ENCODE results near the gene PRR19. TPM values are rescaled to one million over a fixed set of nuclear protein-coding genes. Genes with fewer than 3 reads are reported as not detected.

PRR19 gene
- total and polyA plus RNA-seq, 2 donors (not counting 1 experiment from before 2014, with no cell fraction given): 0.39 to 0.54 TPM

GRCh38 chr19:42285541-42285941, 16.4 kb upstream of the PRR19 start:
- H3K4me2 ChIP-seq (replicated peaks; ENCODE audit: low read depth, low read length, poor library complexity, severe bottlenecking): peak overlapping the region; percentile 100
- peaks cover 18% of the 10 kb centered on the region for H3K79me2 ChIP-seq (ENCODE audit: control insufficient read depth, insufficient read depth, low read length)
- no peaks in the 10 kb centered on the region for H3K27me3 Mint-ChIP-seq
- H4K20me1 ChIP-seq (ENCODE audit: control insufficient read depth, insufficient read depth, low read length, poor library complexity, severe bottlenecking): peaks cover 36% of the 10 kb centered on the region
- H3K9me3 ChIP-seq (ENCODE audit: control extremely low read depth in 1 of 3, control insufficient read depth in 2 of 3, insufficient read depth in 1 of 3, low read length in 2 of 3): no peaks in the 10 kb centered on the region
- peak overlapping the region in 4 of 5 experiments; percentile 49 to 72 (median 67) for H3K4me3 ChIP-seq (ENCODE audit: control extremely low read depth in 1 of 5, extremely low read depth in 1 of 5, insufficient read depth in 1 of 5, low read depth in 2 of 5, low read length in 4 of 5)
- intact Hi-C loops (cut with micrococcal nuclease): no loop called here
- H2AFZ ChIP-seq (ENCODE audit: insufficient read depth, low read depth, low read length, poor library complexity, severe bottlenecking): no peak overlapping the region
- no peak for TF ChIP-seq EZH2 (IDR thresholded peaks at IDR 0.05; ENCODE audit: borderline replicate concordance, insufficient read depth, low read depth, low read length, poor library complexity, severe bottlenecking)
- no peak for TF ChIP-seq CTCF (IDR thresholded peaks at IDR 0.05)
- H3K27me3 ChIP-seq (replicated peaks in 1 of 4; ENCODE audit: control extremely low read depth in 1 of 4, control insufficient read depth in 3 of 4, insufficient read depth in 4 of 4, low read length in 3 of 4): no peaks in the 10 kb centered on the region
- H3K9ac ChIP-seq (ENCODE audit: low read length): peak overlapping the region; percentile 74
- peaks cover 1 to 38% of the 10 kb centered on the region in 2 experiments for H3K36me3 ChIP-seq (replicated peaks in 1 of 2; ENCODE audit: control extremely low read depth in 1 of 2, control insufficient read depth in 1 of 2, extremely low read depth in 1 of 2, insufficient read depth in 2 of 2, low read length in 1 of 2)
- H3K27ac ChIP-seq (ENCODE audit: low read length in 2 of 2): peak overlapping the region; percentile 32 to 51
- H3K27ac Mint-ChIP-seq: peak overlapping the region; percentile 93
- H3K4me1 ChIP-seq (ENCODE audit: control insufficient read depth in 2 of 2, insufficient read depth in 2 of 2, low read length in 2 of 2): peaks cover 42 to 52% of the 10 kb centered on the region in 2 donors
- WGBS (ENCODE audit: insufficient coverage): no CpG with 5 or more reads among the region's 5 CpGs
- peak overlapping the region; percentile 92 for H3K4me3 Mint-ChIP-seq
- DNase-seq (peak; percentile 67), ATAC-seq (ENCODE audit: low read depth) (no peak)
- peaks cover 21% of the 10 kb centered on the region for H3K4me1 Mint-ChIP-seq
- CTCF ChIA-PET: interaction anchor here (0.6 to 1.5 kb wide), 5 partner anchors 11 to 177 kb away, joined by 3 to 5 read pairs (median 4); partner anchors contain the start of genes PAFAH1B3 and PRR19
- no peaks in the 10 kb centered on the region for H3K9me3 Mint-ChIP-seq (ENCODE audit: insufficient read depth)
- POLR2A ChIA-PET: interaction anchor here (0.6 to 3.8 kb wide), 4 partner anchors 15 to 172 kb away, joined by 3 to 12 read pairs (median 6); partner anchors contain the start of genes PAFAH1B3 and PRR19

DNA sequence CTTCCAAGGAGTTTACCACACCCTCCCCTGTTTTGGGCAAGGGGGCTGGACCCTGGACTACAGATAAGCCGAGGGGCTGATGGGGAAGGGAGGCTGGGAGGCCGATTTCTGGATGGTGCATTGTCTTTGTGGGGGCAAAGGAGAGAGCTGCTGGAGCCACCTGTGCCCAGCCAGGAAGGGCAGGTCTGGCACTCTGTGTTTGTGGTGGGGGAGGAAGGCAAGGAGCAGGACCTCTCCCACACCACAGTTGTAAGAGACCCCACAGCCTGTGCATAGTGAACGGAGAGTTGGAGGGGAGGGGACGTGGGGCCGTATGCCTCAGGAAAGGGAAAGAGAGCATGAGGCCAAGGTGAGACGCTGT, 16.0 kb upstream of the PRR19 start:
- Histone ChIP-seq H3K27ac (ENCODE audit: low read length in 2 of 2) (peak overlapping the region; percentile 32 to 51), H2AFZ (ENCODE audit: insufficient read depth, low read depth, low read length, poor library complexity, severe bottlenecking) (no peak overlapping the region), H4K20me1 (ENCODE audit: control insufficient read depth, insufficient read depth, low read length, poor library complexity, severe bottlenecking) (peaks cover 41% of the 10 kb centered on the region), H3K27me3 (replicated peaks in 1 of 4; ENCODE audit: control extremely low read depth in 1 of 4, control insufficient read depth in 3 of 4, insufficient read depth in 4 of 4, low read length in 3 of 4) (no peaks in the 10 kb centered on the region), H3K36me3 (replicated peaks in 1 of 2; ENCODE audit: control extremely low read depth in 1 of 2, control insufficient read depth in 1 of 2, extremely low read depth in 1 of 2, insufficient read depth in 2 of 2, low read length in 1 of 2) (peaks cover 1 to 42% of the 10 kb centered on the region in 2 experiments), H3K9me3 (ENCODE audit: control extremely low read depth in 1 of 3, control insufficient read depth in 2 of 3, insufficient read depth in 1 of 3, low read length in 2 of 3) (no peaks in the 10 kb centered on the region), H3K9ac (ENCODE audit: low read length) (peak overlapping the region; percentile 74), H3K4me3 (ENCODE audit: control extremely low read depth in 1 of 5, extremely low read depth in 1 of 5, insufficient read depth in 1 of 5, low read depth in 2 of 5, low read length in 4 of 5) (peak overlapping the region in 3 of 5 experiments; percentile 7 to 67 (median 20)), H3K4me1 (ENCODE audit: control insufficient read depth in 2 of 2, insufficient read depth in 2 of 2, low read length in 2 of 2) (peaks cover 42 to 49% of the 10 kb centered on the region in 2 donors), H3K4me2 (replicated peaks; ENCODE audit: low read depth, low read length, poor library complexity, severe bottlenecking) (peak overlapping the region; percentile 100), H3K79me2 (ENCODE audit: control insufficient read depth, insufficient read depth, low read length) (peaks cover 18% of the 10 kb centered on the region)
- ChIA-PET POLR2A (interaction anchor here (0.6 to 3.8 kb wide), 2 partner anchors 19 to 172 kb away, joined by 3 to 12 read pairs; no protein-coding TSS in a partner anchor), CTCF (interaction anchor here (1.2 to 1.5 kb wide), 2 partner anchors 10 to 87 kb away, joined by 4 read pairs; no protein-coding TSS in a partner anchor)
- ATAC-seq (ENCODE audit: low read depth) (no peak), DNase-seq (no peak)
- H3K4me1 Mint-ChIP-seq: peaks cover 21% of the 10 kb centered on the region
- no peaks in the 10 kb centered on the region for H3K9me3 Mint-ChIP-seq (ENCODE audit: insufficient read depth)
- WGBS (ENCODE audit: insufficient coverage): 15% methylated on average over 6 of the region's 6 CpGs
- H3K27me3 Mint-ChIP-seq: no peaks in the 10 kb centered on the region
- TF ChIP-seq EZH2 (IDR thresholded peaks at IDR 0.05; ENCODE audit: borderline replicate concordance, insufficient read depth, low read depth, low read length, poor library complexity, severe bottlenecking) (no peak), CTCF (IDR thresholded peaks at IDR 0.05) (no peak)
- H3K27ac Mint-ChIP-seq: peak overlapping the region; percentile 93
- peak overlapping the region; percentile 92 for H3K4me3 Mint-ChIP-seq
- intact Hi-C loops (cut with micrococcal nuclease): loop anchor here (1.0 kb wide), 1 partner anchor 10 kb away; no protein-coding TSS in a partner anchor

Data from B cell (primary cell).